ENCODE measurements around the gene FAM174B. TPM values are rescaled to one million over a fixed set of nuclear protein-coding genes. Genes with fewer than 3 reads are reported as not detected.

The FAM174B gene
- total RNA-seq, 1 experiment from 2014 or later, result 3.5 TPM

DNA sequence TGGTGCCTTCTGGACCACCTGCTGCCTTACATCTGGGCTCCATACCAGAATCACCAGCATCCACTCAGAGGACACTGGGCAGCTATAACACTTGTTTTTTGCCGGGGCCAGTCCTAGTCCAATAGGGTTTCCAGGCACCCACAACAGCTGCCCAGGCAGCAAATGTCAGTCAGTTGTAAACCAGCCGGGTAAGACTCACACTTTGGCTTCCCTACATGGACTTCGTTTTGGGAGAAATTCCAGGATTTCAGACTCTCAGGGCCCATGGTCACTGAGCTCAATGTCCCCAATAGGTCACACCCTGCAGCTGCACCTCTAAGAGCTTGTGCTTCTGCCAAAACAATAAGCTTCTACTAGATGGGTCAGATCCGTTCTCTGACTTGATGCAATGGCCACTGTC lies 83.8 kb downstream of the FAM174B start:
- no peak overlapping the region for H3K4me3 Mint-ChIP-seq (ENCODE audit: unreplicated experiment)
- no peak for DNase-seq (ENCODE audit: unreplicated experiment)
- intact Hi-C loops (cut with micrococcal nuclease), result no loop called here
- H3K9me3 Mint-ChIP-seq (ENCODE audit: unreplicated experiment), result peaks cover 7% of the 10 kb centered on the region
- no peak for TF ChIP-seq CTCF (IDR thresholded peaks at IDR 0.05; ENCODE audit: unreplicated experiment)
- no peak overlapping the region for H3K27ac Mint-ChIP-seq (ENCODE audit: low read depth, unreplicated experiment)
- no peaks in the 10 kb centered on the region for H3K4me1 Mint-ChIP-seq (ENCODE audit: insufficient read depth, unreplicated experiment)
- POLR2A ChIA-PET, result no interaction called here
- H3K36me3 Mint-ChIP-seq (ENCODE audit: insufficient read depth, unreplicated experiment), result no peaks in the 10 kb centered on the region
- CTCF ChIA-PET, result no interaction called here
- H3K27me3 Mint-ChIP-seq (ENCODE audit: insufficient read depth, unreplicated experiment), result peaks cover 69% of the 10 kb centered on the region
- BruUV-seq (replicated peaks), result no TSS peak

GRCh38 chr15:92570391-92570790 lies 85.2 kb downstream of the FAM174B start:
- ChIA-PET CTCF (no interaction called here), POLR2A (no interaction called here)
- intact Hi-C loops (cut with micrococcal nuclease), result no loop called here
- no peak overlapping the region for H3K27ac Mint-ChIP-seq (ENCODE audit: low read depth, unreplicated experiment)
- BruUV-seq (replicated peaks), result no TSS peak
- H3K4me1 Mint-ChIP-seq (ENCODE audit: insufficient read depth, unreplicated experiment), result no peaks in the 10 kb centered on the region
- H3K9me3 Mint-ChIP-seq (ENCODE audit: unreplicated experiment), result peaks cover 7% of the 10 kb centered on the region
- H3K36me3 Mint-ChIP-seq (ENCODE audit: insufficient read depth, unreplicated experiment), result no peaks in the 10 kb centered on the region
- H3K27me3 Mint-ChIP-seq (ENCODE audit: insufficient read depth, unreplicated experiment), result peaks cover 72% of the 10 kb centered on the region
- DNase-seq (ENCODE audit: unreplicated experiment), result no peak
- TF ChIP-seq CTCF (IDR thresholded peaks at IDR 0.05; ENCODE audit: unreplicated experiment), result no peak
- no peak overlapping the region for H3K4me3 Mint-ChIP-seq (ENCODE audit: unreplicated experiment)

DNA sequence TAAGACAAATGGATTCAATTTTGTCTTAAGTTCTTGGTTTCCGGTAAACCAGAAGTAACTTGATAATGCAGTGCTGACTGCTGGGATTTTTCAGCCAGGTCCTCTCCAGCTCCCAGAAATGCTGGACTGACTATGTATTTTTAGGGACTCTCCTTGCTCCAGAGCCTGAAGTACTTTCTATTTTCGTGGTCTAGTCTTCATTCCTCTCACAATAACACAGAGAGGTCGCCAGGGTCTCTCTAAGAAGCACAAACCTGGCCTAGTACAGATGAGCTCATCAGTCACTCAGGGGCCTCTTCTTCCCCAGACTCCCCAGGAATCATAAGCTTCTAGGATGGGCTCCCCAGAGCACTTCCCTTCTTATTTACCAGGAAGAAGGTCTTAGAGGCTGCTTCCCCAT lies 85.8 kb downstream of the FAM174B start:
- DNase-seq (ENCODE audit: unreplicated experiment), result no peak
- BruUV-seq (replicated peaks), result no TSS peak
- ChIA-PET POLR2A (no interaction called here), CTCF (interaction anchor here (0.6 kb wide), 1 partner anchor 22 kb away, joined by 3 read pairs; no protein-coding TSS in a partner anchor)
- peaks cover 7% of the 10 kb centered on the region for H3K9me3 Mint-ChIP-seq (ENCODE audit: unreplicated experiment)
- peaks cover 70% of the 10 kb centered on the region for H3K27me3 Mint-ChIP-seq (ENCODE audit: insufficient read depth, unreplicated experiment)
- H3K4me3 Mint-ChIP-seq (ENCODE audit: unreplicated experiment), result no peak overlapping the region
- TF ChIP-seq CTCF (IDR thresholded peaks at IDR 0.05; ENCODE audit: unreplicated experiment), result no peak
- intact Hi-C loops (cut with micrococcal nuclease), result no loop called here
- H3K36me3 Mint-ChIP-seq (ENCODE audit: insufficient read depth, unreplicated experiment), result no peaks in the 10 kb centered on the region
- no peaks in the 10 kb centered on the region for H3K4me1 Mint-ChIP-seq (ENCODE audit: insufficient read depth, unreplicated experiment)
- no peak overlapping the region for H3K27ac Mint-ChIP-seq (ENCODE audit: low read depth, unreplicated experiment)

Other genes starting within 250 kb of the FAM174B start
- gene CHD2, start 244.5 kb upstream of the FAM174B start, total RNA-seq (2022), result 129 and 148 TPM in 2 replicates

Measured in MCF 10A (cell line).